Stimulated activated CD4-positive, alpha-beta T cell treated with anti-CD3 and anti-CD28 coated beads, Interleukin-4, amount 100 ng/mL, for 1 hour (primary cell): ENCODE results near the gene NUDT4B.
"Not testable (repeated sequence)": the region's sequence is repeated elsewhere in the genome, so short reads cannot be mapped to it uniquely, and the experiment has no call there.

ENCODE experiments used
- DNase-seq: peaks from one replicate; pipeline ENCODE4 v3.0.0-alpha.2; 2020

Gene NUDT4B

DNA sequence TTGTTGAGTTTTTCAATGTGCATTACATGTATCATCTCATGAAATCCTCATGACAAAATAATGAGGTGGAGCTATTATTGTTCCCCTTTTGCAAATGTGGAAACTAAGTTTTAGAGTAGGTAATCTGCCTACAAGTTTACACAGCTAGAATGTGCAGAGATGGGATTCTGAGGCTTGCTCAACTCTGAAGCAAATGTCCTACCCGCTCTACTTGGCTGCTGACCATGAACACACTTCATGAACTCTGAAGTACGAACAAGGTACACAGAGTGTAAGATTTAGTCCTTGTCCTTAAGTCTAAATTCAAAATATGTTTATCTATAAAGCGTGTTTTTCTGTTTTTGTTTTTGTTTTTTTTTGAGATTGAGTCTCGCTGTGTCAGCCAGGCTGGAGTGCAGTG lies 5.4 kb upstream of the NUDT4B start:
- not testable (repeated sequence) for DNase-seq

DNA sequence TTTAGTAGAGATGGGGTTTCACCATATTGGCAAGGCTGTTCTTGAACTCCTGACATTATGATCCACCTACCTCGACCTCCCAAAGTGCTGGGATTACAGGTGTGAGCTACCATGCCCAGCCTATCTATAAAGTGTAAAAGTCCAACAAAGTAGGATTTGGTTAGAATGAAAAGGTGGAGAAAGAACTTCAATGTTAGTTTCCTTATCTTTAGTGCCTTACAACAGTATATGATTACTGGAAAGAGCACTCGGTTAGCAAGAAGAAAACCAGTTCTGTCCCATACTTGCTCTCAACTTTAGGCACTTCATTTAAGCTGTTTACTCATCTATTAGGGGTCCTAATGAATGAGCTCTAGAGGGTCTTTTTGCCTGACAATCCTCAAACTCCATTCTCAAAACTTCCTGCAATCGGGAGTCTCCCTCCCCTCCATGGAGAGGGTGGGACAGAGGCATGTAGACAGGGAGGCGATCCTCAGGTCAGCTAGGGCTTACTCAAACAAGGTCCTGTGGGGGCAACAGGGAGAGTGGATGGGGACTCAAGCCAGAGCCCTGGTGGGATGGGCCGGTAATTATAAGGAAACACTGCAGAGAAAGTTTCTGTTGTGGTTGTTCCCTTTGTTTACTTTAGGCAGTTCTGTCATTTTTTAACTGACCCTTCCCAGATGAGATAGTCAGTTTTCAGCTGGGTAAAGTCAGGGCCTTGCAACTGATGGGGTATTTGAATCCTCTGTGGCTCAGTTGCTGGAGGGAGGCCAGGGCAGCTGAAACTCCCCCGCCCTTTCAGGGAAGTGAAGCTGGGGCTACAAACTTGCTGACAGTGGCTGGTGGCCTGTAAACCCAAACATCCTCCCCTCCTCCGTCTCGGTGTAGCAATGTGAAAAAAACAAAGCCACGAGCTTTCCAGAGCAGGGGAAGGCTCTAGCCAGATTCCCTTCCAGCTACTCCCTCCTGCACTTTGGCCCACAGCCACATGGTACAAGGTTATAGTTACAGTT lies 4.6 kb upstream of the NUDT4B start:
- DNase-seq, result not testable (repeated sequence)

DNA sequence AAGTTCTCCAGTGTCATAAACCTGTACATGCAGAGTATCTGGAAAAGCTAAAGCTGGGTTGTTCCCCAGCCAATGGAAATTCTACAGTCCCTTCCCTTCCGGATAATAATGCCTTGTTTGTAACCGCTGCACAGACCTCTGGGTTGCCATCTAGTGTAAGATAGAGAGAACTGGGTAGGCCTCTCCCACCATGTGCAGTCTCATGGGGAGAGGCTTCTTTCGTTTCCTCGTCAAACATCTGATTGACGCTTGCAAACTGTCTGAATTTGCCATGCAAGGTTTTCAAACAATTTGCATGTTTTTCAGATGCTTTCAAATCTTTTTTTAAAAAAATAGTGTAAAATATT lies 734 bp downstream of the NUDT4B start:
- DNase-seq, result not testable (repeated sequence)

DNA sequence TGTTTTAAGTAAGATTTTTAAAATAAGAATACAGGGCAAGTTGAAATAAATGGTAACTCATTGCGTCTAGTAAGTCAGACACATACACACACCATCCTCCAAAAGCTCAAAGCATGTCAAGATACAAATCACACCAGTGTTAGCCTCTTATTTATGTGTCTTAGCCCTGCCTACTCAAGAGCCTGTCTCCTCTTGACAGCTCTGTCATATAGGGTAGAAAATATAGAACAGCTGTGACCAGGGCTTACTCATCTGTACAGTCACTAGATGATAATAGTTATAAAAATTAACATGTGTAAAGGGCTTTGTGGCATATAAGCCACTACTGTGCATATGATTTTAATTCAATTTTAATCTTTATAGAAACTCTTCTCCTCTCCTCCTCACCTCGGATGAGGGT lies 7.7 kb downstream of the NUDT4B start:
- DNase-seq, result not testable (repeated sequence)

DNA sequence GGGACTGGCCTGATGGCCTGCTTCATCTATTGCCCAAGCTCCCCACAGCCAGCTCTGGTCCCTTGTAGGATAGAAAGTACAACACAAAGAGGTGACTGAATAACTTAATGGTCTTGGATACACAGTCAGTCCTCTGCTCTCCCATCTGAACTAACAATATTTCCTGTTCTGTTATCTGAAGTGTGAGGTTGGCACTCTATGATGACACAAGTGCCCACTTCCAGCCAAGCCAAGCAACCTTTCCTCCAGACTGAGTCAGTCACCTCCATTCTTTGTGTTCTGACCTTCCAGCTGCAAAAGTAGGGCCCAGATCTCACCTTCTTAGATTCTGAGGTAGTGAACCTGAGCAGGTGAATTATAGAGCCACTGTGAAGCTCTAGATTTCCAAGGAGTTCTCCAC lies 8.9 kb downstream of the NUDT4B start:
- not testable (repeated sequence) for DNase-seq

DNA sequence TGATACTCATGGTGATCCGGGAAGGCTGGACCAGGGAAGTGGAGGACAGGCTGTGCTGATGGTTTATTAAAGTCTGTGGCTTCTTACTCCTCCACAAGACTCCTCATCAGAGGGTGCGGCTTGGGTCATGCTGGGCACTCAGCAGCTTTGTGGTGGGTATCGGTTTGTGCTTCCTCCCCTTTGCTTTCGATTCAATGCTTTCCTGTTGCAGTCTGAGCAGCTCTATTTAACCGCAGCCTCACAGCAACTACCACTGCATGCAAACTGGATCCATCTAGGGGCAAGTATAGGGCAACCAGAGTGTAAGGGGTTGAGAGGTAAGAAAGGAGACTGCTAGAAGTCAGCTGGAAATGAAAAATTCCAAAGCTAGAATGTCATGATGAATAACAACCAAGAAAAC lies 9.8 kb downstream of the NUDT4B start:
- not testable (repeated sequence) for DNase-seq

DNA sequence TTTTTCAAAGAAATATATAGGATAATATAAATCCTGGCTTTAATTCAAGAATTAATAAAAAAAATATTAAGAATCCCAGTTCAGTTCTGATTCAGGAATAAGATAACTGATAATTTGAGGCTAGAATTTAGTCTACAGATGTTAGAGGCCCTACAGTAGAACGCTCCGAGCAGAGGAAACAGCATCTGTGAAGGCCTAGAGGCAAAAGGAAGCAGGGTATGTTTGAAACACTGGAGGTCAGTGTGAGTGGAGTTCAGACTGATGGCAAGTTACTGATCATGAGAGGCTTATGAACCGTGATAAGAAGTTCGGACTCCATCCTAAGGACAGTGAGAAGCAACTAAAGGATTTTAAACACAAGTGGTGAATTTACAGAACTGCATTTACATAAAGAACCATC lies 10.4 kb downstream of the NUDT4B start:
- not testable (repeated sequence) for DNase-seq

DNA sequence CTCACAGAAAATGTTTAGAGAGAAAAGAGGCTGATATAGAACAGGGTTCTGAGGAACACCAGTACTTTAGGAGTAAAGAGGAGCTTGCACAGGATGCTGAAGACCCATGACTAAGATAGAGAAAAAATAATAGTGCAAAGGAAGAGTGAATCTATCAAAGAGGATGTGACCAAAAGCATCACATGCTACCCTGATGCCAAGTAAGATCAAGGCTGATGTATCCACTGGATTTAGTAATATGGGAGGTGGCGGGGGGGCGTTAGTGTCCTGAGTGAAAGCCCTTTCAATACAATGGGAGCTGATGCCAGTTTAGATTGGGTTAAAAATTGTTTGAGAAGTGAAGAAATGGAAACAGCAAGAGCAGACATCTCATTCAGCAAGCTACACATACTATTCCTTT lies 11.2 kb downstream of the NUDT4B start:
- not testable (repeated sequence) for DNase-seq

DNA sequence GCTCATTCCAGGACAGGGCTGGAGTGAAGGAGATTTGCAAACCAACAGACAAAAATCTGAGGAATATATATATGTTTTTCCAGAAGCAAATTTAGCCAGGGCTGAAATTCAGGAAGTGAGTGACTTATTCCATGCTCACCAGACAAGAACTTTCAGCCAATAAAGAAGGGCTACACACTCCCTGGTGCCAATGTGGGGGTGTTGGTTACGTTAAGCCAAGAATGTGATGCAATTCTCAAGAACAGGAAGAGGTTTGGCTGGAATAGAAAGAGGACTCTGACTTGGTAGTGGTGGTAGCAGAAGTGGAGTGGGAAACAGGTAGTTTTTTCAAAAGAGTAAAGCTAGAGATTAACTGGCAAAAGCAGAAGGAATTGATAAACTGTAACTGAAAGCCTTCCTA lies 11.6 kb downstream of the NUDT4B start:
- DNase-seq, result not testable (repeated sequence)

DNA sequence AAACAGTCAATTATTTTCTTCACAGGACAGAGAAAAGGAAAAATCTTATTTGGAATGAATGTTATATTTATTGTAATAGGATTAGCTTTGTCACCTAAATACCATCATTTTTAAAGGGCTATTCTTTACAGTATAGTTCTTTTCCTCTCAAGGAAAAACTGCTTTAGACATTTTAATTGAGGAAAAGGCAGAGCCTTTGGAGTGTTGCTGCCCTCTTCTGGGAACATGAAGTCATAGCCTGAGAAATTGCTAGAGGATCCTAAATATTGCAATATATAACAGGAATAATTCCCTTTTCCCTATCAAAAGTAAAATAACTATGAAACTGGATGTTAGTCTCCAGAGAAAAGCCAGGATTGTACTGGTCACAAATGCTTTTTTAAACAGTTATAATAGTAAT lies 12.8 kb downstream of the NUDT4B start:
- not testable (repeated sequence) for DNase-seq

DNA sequence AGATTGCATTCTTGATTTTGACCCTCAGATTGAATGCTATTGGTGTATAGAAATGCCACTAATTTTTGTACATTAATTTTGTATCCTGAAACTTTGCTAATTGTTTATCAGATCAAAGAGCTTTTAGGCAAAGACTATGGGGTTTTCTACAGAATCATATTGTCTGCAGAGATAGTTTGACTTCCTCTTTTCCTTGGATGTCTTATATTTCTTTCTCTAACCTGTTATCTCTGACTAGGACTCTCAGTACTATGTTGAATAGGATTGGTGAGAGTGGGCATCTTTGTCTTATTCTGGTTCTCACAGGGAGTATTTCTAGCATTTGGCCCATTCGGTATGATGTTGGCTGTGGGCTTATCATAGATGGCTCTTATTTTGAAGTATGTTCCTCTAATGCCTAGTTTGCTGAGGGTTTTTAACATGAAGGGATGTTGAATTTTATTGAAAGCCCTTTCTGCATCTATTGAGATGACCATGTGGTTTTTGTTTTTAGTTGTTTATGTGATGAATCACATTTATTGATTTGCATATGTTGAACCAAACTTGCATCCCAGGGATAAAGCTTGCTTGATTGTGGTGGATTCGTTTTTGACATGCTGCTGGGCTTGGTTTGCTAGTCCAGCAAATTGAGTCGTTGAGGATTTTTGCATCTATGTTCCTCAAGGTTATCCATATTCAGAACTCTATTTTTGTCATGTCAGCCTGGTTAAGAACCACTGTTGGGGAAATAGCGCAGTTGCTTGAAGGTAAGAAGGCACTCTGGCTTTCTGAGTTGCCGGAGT lies 16.9 kb downstream of the NUDT4B start:
- DNase-seq, result not testable (repeated sequence)

DNA sequence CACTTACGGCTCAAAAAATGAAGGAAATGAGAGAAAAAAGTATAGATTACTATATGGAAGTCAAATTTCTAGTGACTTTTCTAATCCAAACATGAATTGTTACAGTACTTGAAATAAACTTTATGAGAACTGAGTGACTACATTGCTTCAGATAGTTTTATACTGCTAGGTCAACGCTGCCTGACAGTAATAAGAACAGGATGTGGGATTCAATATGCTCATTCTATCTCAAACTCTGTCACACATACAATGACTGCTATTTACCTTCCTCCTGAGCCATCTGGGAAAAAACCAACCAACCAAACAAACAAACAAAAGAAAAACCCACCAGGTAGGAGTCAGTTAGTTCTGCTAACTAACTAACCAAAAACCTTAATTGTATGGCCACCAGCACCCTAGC lies 20.0 kb downstream of the NUDT4B start:
- not testable (repeated sequence) for DNase-seq

DNA sequence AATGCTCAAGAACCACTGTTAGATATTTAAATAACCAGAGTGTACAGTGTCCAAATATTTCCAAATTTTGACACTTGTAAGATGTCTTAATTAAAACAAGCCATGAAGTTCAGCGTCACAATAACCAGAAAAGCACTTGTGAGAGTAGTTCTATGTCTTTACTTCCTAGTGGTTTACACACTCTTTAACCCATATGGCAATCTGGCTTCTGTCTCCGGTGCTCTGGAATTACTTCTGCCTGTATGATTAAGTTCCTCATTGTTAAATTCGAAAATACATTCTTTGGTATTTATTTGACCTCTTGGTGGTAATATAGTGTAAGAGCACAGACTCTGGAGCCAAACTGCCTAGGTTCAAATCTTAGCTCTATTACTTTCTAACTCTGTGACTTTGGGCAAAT lies 20.9 kb downstream of the NUDT4B start:
- not testable (repeated sequence) for DNase-seq

DNA sequence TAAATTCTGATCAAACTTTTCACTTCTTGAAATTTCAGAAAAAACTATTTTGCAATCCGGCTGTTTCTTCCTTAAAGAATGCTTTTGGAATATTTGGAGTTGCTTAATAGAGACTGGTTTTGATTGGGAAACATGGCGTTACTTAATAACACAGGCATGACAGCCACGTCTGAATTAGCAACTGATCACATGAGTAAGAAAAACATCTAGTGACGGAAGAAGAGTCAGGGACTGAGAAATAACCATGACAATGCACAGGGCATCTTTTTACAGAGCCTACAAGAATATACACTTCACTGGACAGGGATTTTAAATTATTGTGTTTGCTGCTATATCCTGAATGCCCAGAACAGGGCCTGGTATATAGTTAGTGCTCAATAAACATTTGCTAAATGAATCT lies 25.1 kb downstream of the NUDT4B start:
- DNase-seq, result not testable (repeated sequence)

DNA sequence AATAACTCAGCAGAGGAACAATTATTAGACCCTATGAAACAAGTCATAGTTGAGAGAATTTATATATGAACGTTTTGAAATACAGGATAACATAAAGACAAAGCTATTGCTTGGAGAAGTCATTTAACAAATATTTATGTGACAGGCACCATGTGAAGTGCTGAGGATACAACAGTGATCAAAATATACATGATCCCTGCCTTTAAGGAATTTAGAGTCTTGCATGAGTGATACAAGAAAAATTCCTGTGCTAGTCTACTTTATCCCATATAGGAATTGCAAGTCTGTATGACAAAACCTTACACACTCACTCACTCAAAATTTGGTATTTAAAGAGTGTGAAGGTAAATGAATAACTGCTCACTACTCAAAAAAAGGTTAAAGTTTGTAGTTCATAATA lies 25.5 kb downstream of the NUDT4B start:
- DNase-seq, result not testable (repeated sequence)

DNA sequence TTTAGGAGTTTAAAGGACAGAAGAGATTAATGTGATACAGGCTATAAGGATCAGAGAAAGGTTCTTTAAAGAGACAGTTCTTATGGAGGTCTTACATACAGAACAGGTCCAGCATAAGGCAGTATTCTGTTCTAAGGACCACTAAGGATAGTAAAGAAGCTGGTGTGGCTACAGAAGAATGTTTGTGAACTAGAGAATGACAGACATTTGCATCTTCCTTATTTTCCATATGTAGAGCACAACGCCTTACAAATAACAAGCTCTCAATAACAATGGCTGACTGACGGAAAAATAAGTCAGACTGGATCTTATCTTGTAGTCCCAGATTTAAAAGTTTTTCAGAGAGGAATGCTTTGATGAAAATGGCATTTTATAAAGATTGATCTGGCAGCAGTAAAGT lies 26.7 kb downstream of the NUDT4B start:
- DNase-seq, result not testable (repeated sequence)

DNA sequence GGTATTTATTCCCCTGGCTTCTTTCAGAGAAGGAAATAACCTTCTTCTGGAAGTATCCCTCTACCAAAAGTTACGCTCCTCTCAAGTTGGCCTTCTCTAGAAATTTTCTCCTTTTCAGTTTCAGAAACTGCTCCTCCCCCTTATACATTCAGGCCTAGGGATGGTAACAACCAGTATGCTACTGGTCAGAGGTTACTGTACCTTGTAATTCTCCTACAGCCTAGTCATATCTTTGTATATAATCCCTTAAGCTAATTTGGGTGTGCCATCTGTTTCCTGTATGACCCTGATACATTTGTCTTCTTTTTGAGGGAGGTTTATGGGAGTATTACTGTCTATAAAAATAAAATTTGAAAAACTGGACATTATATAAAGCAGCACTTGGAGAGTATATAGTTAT lies 29.1 kb downstream of the NUDT4B start:
- DNase-seq, result not testable (repeated sequence)

DNA sequence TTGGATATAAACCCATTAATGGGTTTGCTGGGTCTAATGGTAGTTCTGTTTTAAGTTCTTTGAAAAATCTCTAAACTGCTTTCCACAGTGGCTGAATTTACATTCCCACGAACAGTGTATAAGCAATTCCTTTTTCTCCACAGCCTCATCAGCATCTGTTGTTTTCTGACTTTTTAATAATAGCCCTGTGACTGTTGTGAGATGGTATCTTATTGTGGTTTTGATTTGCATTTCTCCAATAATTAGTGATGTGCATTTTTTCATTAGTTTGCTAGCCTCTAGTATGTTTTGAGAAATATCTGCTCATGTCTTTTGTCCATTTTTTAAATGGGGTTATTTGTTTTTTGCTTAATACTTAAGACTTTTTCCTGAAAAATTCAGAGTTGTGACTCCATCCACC lies 31.8 kb downstream of the NUDT4B start:
- not testable (repeated sequence) for DNase-seq

DNA sequence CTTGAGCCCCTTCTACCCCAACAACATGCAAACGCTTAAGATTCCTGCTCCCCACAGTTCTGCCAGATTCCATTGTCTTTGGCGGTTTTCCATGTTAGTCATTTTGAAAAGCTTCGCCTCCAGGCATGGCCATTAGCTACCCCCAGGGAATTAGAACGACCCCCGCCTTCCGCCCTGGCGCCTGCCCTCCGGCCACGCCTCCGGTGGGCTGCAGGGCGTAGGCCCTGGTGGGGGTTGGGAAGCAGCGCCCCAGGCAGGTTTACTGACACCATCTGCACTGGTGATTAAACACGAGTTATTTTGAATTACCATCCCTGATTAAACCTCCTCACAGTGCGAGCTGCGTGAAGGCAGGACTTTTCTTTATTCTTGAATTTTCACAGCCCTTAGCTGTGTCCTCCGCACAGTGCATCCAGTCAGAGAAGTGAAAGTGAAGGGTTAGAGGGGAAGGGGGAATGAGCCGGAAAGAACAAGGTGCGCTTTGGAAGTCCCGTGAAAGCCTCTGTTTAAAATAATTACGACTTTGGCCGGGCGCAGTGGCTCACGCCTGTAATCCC lies 43.0 kb downstream of the NUDT4B start:
- not testable (repeated sequence) for DNase-seq

DNA sequence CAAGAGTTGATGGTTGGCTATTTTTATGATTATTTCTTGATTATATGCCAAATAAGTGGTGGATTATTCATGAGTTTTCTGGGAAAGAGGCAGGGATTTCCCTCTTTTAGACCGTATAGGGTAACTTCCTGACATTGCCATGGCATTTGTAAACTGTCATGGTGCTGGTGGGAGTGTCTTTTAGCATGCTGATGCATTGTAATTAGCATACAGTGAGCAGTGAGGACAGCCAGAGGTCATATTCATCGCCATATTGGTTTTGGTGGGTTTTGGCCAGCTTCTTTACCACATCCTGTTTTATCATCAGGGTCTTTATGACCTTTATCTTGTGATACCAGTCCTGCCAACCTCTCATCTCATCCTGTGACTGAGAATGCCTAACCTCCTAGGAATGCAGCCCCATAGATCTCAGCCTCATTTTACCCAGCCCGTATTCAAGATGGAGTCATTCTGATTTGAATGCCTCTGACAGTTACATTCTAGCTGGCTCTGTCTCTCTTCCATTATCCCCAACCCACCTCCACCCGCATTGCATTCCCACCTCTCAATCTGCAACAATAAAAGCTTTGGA lies 45.3 kb downstream of the NUDT4B start:
- not testable (repeated sequence) for DNase-seq
